HEK293 (cell line): ENCODE results near the gene HYPK.

Experiments used
- CTCF ChIA-PET: fragments of 350-600 bp; formaldehyde crosslinking; extraction: SDS; loops from one replicate; lab custom pipeline; 2021; ENCODE audit warnings: antibody characterized with exemption; lab: Yijun Ruan, JAX
- POLR2A ChIA-PET: fragments of 300-600 bp; formaldehyde crosslinking; extraction: SDS; loops from one replicate; lab custom pipeline; 2020; ENCODE audit warnings: antibody characterized with exemption, inconsistent platforms; lab: Yijun Ruan, JAX
- H3K27ac ChIP-seq: fragments of 200-500 bp; sonication (Bioruptor generic); 2 replicates; pipeline ENCODE4 v1.5.1; 2014; ENCODE audit warnings: low read depth, low read length, control low read depth, inconsistent platforms; ENCODE audit errors: extremely low read depth
- H3K36me3 ChIP-seq, 2 experiments: fragments of 200-500 bp in 1 of 2; sonication (Bioruptor generic) in 1 of 2; 1 replicate in 1 of 2; 2 replicates in 1 of 2; pipeline ENCODE4 v1.5.1; 2014 to 2017; ENCODE audit warnings: inconsistent platforms in 2 of 2, low read length in 2 of 2; ENCODE audit not compliant: control insufficient read depth in 2 of 2, insufficient read depth in 1 of 2
- H3K4me1 ChIP-seq: fragments of 200-500 bp; sonication (Bioruptor generic); 2 replicates; pipeline ENCODE4 v1.5.1; 2014; ENCODE audit warnings: mild to moderate bottlenecking, low read length, inconsistent platforms; ENCODE audit not compliant: control insufficient read depth, insufficient read depth
- H3K4me3 ChIP-seq: 2 replicates; pipeline ENCODE4 v1.5.1; 2011; ENCODE audit warnings: low read depth, mild to moderate bottlenecking, control low read depth, low read length, moderate library complexity
- H3K9me3 ChIP-seq: fragments of 200-500 bp; sonication (Bioruptor generic); 2 replicates; pipeline ENCODE4 v1.5.1; 2014; ENCODE audit warnings: low read depth, low read length, inconsistent platforms; ENCODE audit not compliant: control insufficient read depth, insufficient read depth
- HOXA7 ChIP-seq: sonication (generic); formaldehyde crosslinking; IDR thresholded peaks from 2 replicates; pipeline ENCODE4 v1.8.1; 2022; ENCODE audit warnings: missing genetic modification reagents, borderline replicate concordance
- KLF7 ChIP-seq: fragments of 450-650 bp; formaldehyde crosslinking; IDR thresholded peaks from 2 replicates; pipeline ENCODE4 v1.5.1; 2016; ENCODE audit warnings: missing biosample characterization, missing genetic modification characterization, borderline replicate concordance
- TRIM28 ChIP-seq: IDR thresholded peaks from 2 replicates; pipeline ENCODE4 v1.6.1; 2011; ENCODE audit warnings: low read length, control low read depth, borderline replicate concordance
- ZBTB17 ChIP-seq: fragments of 450-650 bp; formaldehyde crosslinking; IDR thresholded peaks from 2 replicates; pipeline ENCODE4 v1.5.1; 2016; ENCODE audit warnings: missing biosample characterization, missing genetic modification characterization
- ZFP3 ChIP-seq: fragments of 450-650 bp; formaldehyde crosslinking; IDR thresholded peaks from 2 replicates; pipeline ENCODE4 v1.5.1; 2016; ENCODE audit warnings: low read depth, missing biosample characterization, missing genetic modification characterization
- ZFP37 ChIP-seq: fragments of 450-650 bp; formaldehyde crosslinking; IDR thresholded peaks from 2 replicates; pipeline ENCODE4 v1.5.1; 2016; ENCODE audit warnings: missing biosample characterization, missing genetic modification characterization
- ZNF138 ChIP-seq: fragments of 450-650 bp; formaldehyde crosslinking; IDR thresholded peaks from 2 replicates; pipeline ENCODE4 v1.5.1; 2016; ENCODE audit warnings: missing biosample characterization, missing genetic modification characterization, borderline replicate concordance
- ZNF140 ChIP-seq: fragments of 450-650 bp; formaldehyde crosslinking; IDR thresholded peaks from 2 replicates; pipeline ENCODE4 v1.5.1; 2016; ENCODE audit warnings: missing biosample characterization, missing genetic modification characterization
- ZNF146 ChIP-seq: fragments of 450-650 bp; formaldehyde crosslinking; IDR thresholded peaks from 2 replicates; pipeline ENCODE4 v1.5.1; 2016; ENCODE audit warnings: missing biosample characterization, missing genetic modification characterization
- ZNF184 ChIP-seq: fragments of 450-650 bp; IDR thresholded peaks from 2 replicates; pipeline ENCODE4 v1.5.1; 2018; ENCODE audit warnings: missing biosample characterization, mild to moderate bottlenecking, missing genetic modification characterization
- ZNF19 ChIP-seq: fragments of 450-650 bp; formaldehyde crosslinking; IDR thresholded peaks from 2 replicates; pipeline ENCODE4; 2016; ENCODE audit warnings: missing biosample characterization, missing genetic modification characterization, low read depth
- ZNF211 ChIP-seq: fragments of 450-650 bp; formaldehyde crosslinking; IDR thresholded peaks from 2 replicates; pipeline ENCODE4 v1.5.1; 2016; ENCODE audit warnings: low read depth, missing biosample characterization, missing genetic modification characterization
- ZNF24 ChIP-seq: fragments of 450-650 bp; formaldehyde crosslinking; IDR thresholded peaks from 2 replicates; pipeline ENCODE4 v1.5.1; 2016; ENCODE audit warnings: missing biosample characterization, missing genetic modification characterization
- ZNF391 ChIP-seq: fragments of 450-650 bp; formaldehyde crosslinking; IDR thresholded peaks from 2 replicates; pipeline ENCODE4 v1.5.1; 2016; ENCODE audit warnings: low read depth, missing biosample characterization, missing genetic modification characterization, borderline replicate concordance
- ZNF416 ChIP-seq: fragments of 450-650 bp; formaldehyde crosslinking; IDR thresholded peaks from 2 replicates; pipeline ENCODE4 v1.5.1; 2016; ENCODE audit warnings: missing biosample characterization, missing genetic modification characterization
- ZNF433 ChIP-seq: fragments of 450-650 bp; formaldehyde crosslinking; IDR thresholded peaks from 2 replicates; pipeline ENCODE4 v1.5.1; 2016; ENCODE audit warnings: missing biosample characterization, missing genetic modification characterization, low read depth
- ZNF473 ChIP-seq: fragments of 450-650 bp; formaldehyde crosslinking; IDR thresholded peaks from 2 replicates; pipeline ENCODE4 v1.5.1; 2017; ENCODE audit warnings: missing biosample characterization, missing genetic modification characterization
- ZNF501 ChIP-seq: fragments of 450-650 bp; formaldehyde crosslinking; IDR thresholded peaks from 2 replicates; pipeline ENCODE4 v1.5.1; 2016; ENCODE audit warnings: missing biosample characterization, missing genetic modification characterization
- ZNF585B ChIP-seq: fragments of 450-650 bp; formaldehyde crosslinking; IDR thresholded peaks from 2 replicates; pipeline ENCODE4 v1.5.1; 2016; ENCODE audit warnings: missing biosample characterization, missing genetic modification characterization
- ZNF624 ChIP-seq: fragments of 450-650 bp; formaldehyde crosslinking; IDR thresholded peaks from 2 replicates; pipeline ENCODE4 v1.5.1; 2017; ENCODE audit warnings: missing biosample characterization, missing genetic modification characterization
- TF ChIP-seq, protein P1 (sequence below): fragments of 450-650 bp; IDR thresholded peaks from 2 replicates; pipeline ENCODE4 v1.5.1; 2018; ENCODE audit warnings: missing biosample characterization, mild to moderate bottlenecking, missing genetic modification characterization
- TF ChIP-seq, protein P2 (sequence below): fragments of 450-650 bp; formaldehyde crosslinking; IDR thresholded peaks from 2 replicates; pipeline ENCODE4 v1.5.1; 2016; ENCODE audit warnings: missing biosample characterization, missing genetic modification characterization
- TF ChIP-seq, protein P3 (sequence below): fragments of 450-650 bp; formaldehyde crosslinking; IDR thresholded peaks from 2 replicates; pipeline ENCODE4 v1.5.1; 2016; ENCODE audit warnings: missing biosample characterization, missing genetic modification characterization
- TF ChIP-seq, protein P4 (sequence below): fragments of 450-650 bp; formaldehyde crosslinking; IDR thresholded peaks from 2 replicates; pipeline ENCODE4 v1.5.1; 2016; ENCODE audit warnings: missing biosample characterization, missing genetic modification characterization

HYPK gene

DNA sequence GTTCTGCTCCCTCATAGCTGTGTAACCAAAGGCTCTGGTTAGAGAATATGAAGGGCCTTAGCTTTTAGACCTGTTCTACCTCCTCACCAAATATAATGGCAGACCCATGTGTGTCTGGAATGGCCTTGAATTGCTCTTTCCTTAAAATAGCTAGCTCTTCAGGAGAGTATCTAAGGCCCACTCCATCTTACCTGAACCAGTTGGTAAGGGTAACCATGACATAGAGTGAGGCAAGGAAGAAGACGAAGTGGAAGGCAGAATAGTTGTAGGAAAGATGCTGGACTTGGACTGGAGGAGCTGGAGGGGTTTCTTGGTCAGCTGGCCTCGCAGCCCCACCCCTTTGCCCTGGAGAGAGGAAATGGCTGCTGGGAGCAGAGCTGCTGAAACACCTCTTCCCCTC, 5.2 kb upstream of the HYPK start:
- Histone ChIP-seq H3K9me3 (no peaks in the 10 kb centered on the region), H3K36me3 (peaks cover 0 to 60% of the 10 kb centered on the region in 2 experiments; a peak in 1 of 3 replicates), H3K4me3 (no peak overlapping the region), H3K27ac (no peak overlapping the region), H3K4me1 (0 out of 2 replicates have a peak, but pooled peaks cover 3% of the 10 kb centered on the region)
- CTCF ChIA-PET, result interaction anchor here (0.6 to 2.6 kb wide), 2 partner anchors 12 to 19 kb away, joined by 5 to 6 read pairs; partner anchors contain the start of gene ELL3
- POLR2A ChIA-PET, result no interaction called here
- no peak for TF ChIP-seq ZNF184 (tag by site-specific recombination)
- no peak for TF ChIP-seq ZFP37 (tag by site-specific recombination)
- TF ChIP-seq ZNF501 (tag by site-specific recombination), result no peak
- no peak for TF ChIP-seq ZNF624 (tag by site-specific recombination)
- TF ChIP-seq, protein P1, sequence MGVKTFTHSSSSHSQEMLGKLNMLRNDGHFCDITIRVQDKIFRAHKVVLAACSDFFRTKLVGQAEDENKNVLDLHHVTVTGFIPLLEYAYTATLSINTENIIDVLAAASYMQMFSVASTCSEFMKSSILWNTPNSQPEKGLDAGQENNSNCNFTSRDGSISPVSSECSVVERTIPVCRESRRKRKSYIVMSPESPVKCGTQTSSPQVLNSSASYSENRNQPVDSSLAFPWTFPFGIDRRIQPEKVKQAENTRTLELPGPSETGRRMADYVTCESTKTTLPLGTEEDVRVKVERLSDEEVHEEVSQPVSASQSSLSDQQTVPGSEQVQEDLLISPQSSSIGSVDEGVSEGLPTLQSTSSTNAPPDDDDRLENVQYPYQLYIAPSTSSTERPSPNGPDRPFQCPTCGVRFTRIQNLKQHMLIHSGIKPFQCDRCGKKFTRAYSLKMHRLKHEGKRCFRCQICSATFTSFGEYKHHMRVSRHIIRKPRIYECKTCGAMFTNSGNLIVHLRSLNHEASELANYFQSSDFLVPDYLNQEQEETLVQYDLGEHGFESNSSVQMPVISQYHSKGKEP (tag by site-specific recombination), result no peak
- TF ChIP-seq ZNF211 (tag by site-specific recombination), result no peak
- no peak for TF ChIP-seq HOXA7 (CRISPR knock-in tag)
- TF ChIP-seq ZNF433 (tag by site-specific recombination), result no peak
- TF ChIP-seq KLF7 (tag by site-specific recombination), result no peak
- no peak for TF ChIP-seq ZNF138 (tag by site-specific recombination)
- TF ChIP-seq ZNF140 (tag by site-specific recombination), result no peak
- no peak for TF ChIP-seq ZFP3 (tag by site-specific recombination)
- no peak for TF ChIP-seq ZNF473 (tag by site-specific recombination)
- TF ChIP-seq ZBTB17 (tag by site-specific recombination), result no peak
- TF ChIP-seq, protein P2, sequence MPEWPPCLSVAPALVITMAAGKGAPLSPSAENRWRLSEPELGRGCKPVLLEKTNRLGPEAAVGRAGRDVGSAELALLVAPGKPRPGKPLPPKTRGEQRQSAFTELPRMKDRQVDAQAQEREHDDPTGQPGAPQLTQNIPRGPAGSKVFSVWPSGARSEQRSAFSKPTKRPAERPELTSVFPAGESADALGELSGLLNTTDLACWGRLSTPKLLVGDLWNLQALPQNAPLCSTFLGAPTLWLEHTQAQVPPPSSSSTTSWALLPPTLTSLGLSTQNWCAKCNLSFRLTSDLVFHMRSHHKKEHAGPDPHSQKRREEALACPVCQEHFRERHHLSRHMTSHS (tag by site-specific recombination), result no peak
- TF ChIP-seq ZNF19 (tag by site-specific recombination), result no peak

DNA sequence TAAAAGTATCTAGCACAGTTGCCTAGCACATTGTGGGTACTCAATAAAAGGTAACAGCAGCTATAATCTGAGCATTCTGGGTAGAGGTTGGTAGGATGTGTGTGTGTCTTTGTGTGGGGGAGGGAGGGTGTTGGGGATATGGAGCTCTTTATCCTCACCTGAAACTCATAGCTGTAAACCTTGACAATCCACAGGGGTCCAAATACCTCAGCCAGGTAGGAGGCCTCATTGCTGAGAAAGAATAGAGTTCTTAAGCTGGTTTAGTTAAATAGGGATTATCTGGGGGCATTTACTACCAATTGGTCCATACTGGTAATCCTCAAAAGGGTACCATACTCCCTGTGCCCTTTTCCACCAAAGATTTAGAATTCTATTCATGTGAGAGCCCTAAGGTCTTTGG, 4.4 kb upstream of the HYPK start:
- Histone ChIP-seq H3K27ac (no peak overlapping the region), H3K36me3 (peaks cover 0 to 62% of the 10 kb centered on the region in 2 experiments; a peak in 1 of 3 replicates), H3K4me1 (0 out of 2 replicates have a peak, but pooled peaks cover 3% of the 10 kb centered on the region), H3K4me3 (no peak overlapping the region), H3K9me3 (no peaks in the 10 kb centered on the region)
- ChIA-PET POLR2A (interaction anchor here (1.0 to 3.0 kb wide), 2 partner anchors 9 to 28 kb away, joined by 6 to 11 read pairs; partner anchors contain the start of gene MFAP1), CTCF (interaction anchor here (2.6 kb wide), 1 partner anchor 19 kb away, joined by 6 read pairs; the partner anchor contains the start of gene ELL3)
- TF ChIP-seq ZNF585B (tag by site-specific recombination) (no peak), TRIM28 (no peak), ZNF391 (tag by site-specific recombination) (no peak), ZNF416 (tag by site-specific recombination) (no peak), ZNF24 (tag by site-specific recombination) (no peak), ZNF146 (tag by site-specific recombination) (no peak)
- TF ChIP-seq, protein P3, sequence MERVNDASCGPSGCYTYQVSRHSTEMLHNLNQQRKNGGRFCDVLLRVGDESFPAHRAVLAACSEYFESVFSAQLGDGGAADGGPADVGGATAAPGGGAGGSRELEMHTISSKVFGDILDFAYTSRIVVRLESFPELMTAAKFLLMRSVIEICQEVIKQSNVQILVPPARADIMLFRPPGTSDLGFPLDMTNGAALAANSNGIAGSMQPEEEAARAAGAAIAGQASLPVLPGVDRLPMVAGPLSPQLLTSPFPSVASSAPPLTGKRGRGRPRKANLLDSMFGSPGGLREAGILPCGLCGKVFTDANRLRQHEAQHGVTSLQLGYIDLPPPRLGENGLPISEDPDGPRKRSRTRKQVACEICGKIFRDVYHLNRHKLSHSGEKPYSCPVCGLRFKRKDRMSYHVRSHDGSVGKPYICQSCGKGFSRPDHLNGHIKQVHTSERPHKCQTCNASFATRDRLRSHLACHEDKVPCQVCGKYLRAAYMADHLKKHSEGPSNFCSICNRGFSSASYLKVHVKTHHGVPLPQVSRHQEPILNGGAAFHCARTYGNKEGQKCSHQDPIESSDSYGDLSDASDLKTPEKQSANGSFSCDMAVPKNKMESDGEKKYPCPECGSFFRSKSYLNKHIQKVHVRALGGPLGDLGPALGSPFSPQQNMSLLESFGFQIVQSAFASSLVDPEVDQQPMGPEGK (tag by site-specific recombination), result no peak
- TF ChIP-seq, protein P4, sequence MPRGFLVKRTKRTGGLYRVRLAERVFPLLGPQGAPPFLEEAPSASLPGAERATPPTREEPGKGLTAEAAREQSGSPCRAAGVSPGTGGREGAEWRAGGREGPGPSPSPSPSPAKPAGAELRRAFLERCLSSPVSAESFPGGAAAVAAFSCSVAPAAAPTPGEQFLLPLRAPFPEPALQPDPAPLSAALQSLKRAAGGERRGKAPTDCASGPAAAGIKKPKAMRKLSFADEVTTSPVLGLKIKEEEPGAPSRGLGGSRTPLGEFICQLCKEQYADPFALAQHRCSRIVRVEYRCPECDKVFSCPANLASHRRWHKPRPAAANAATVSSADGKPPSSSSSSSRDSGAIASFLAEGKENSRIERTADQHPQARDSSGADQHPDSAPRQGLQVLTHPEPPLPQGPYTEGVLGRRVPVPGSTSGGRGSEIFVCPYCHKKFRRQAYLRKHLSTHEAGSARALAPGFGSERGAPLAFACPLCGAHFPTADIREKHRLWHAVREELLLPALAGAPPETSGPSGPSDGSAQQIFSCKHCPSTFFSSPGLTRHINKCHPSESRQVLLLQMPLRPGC (tag by site-specific recombination), result no peak
